Psoas muscle (tissue), 8 donors: ENCODE measurements around the gene ADCY5. TPM values are rescaled to one million over a fixed set of nuclear protein-coding genes. Genes with fewer than 3 reads are reported as not detected.

Experiments
- ATAC-seq, 4 donors: fragments of 200-7000 bp; cut with Tn5 transposase; one replicate each; pipeline ENCODE4 v1.9.1; 2020; ENCODE audit warnings: moderate library complexity in 3 of 4, mild to moderate bottlenecking in 2 of 4
- DNase-seq, 2 donors: peaks; one replicate each; pipeline ENCODE4 v3.0.0-alpha.2; 2020
- H3K27ac ChIP-seq: fragments of 200-600 bp; one replicate; pipeline ENCODE4 v1.8.0; 2022
- H3K27me3 ChIP-seq, 3 donors: fragments of 200-600 bp in 1 of 3; one replicate each; pipeline versions ENCODE4 v1.6.1 to v1.8.0; 2013 to 2022; ENCODE audit warnings: low read length in 2 of 3, mild to moderate bottlenecking in 2 of 3, moderate library complexity in 1 of 3; ENCODE audit not compliant: insufficient read depth in 3 of 3
- H3K36me3 ChIP-seq, 2 donors: fragments of 200-600 bp in 1 of 2; one replicate each; pipeline versions ENCODE4 v1.6.1 to v1.8.0; 2013 to 2022; ENCODE audit warnings: low read depth in 1 of 2, mild to moderate bottlenecking in 1 of 2, moderate library complexity in 1 of 2; ENCODE audit not compliant: insufficient read depth in 1 of 2
- H3K4me1 ChIP-seq: fragments of 200-600 bp; one replicate; pipeline ENCODE4 v1.8.0; 2022
- H3K4me3 ChIP-seq: fragments of 200-600 bp; one replicate; pipeline ENCODE4 v1.8.0; 2022; ENCODE audit warnings: mild to moderate bottlenecking
- H3K9me3 ChIP-seq: fragments of 200-600 bp; one replicate; pipeline ENCODE4 v1.8.0; 2022
- WGBS, 3 donors: extraction: QIAGEN DNeasy Blood & Tissue Kit; methylation state at CpG; one replicate each; pipeline versions ENCODE4 v1.1.6 to v1.1.7; 2013; 5-methylcytosine and 5-hydroxymethylcytosine counted together
- intact Hi-C, 2 donors: fragments of 100-400 bp; cut with DNase I; formaldehyde crosslinking; loops; one replicate each; pipeline versions ENCODE4 v1.11.0 to v1.14.2; 2022
- polyA plus RNA-seq, 3 donors: library from polyadenylated mRNA; stranded (reverse); fragments of 200-250 nt; gene quantifications; one replicate each; pipeline ENCODE4 v1.2.3, GENCODE V29; 2013
- total RNA-seq, 4 donors: library from RNA; stranded (reverse); fragmentation: NEBNext Ultra II Directional in 2 of 4; extraction: Animal tissue kit (Norgen Biotek cat#: 25700) in 2 of 4; gene quantifications; one replicate each; pipeline versions ENCODE4 v1.2.1 to v1.2.4, GENCODE V29; 2021 to 2023
- TF ChIP-seq, protein P1 (sequence below): fragments of 200-600 bp; IDR thresholded peaks from one replicate; pipeline ENCODE4 v1.8.0; 2022; ENCODE audit warnings: antibody characterized with exemption
- donor health status: healthy with polysubstance abuse.
- donor health status: DM: no; HTN: no; CAD: no; lungs with moderate emphysema.
- donor health status: Bipolar disorder and iron deficiency.
- donor health status: healthy.
- donor health status: DM: yes; HTN: yes; CAD: no.
- donor health status: DM: no; HTN: no; CAD: no.
- donor health status: DM: no; HTN: no; CAD: no.
- donor health status: DM: yes; HTN: yes; CAD: no.

The ADCY5 gene
- total and polyA plus RNA-seq, 7 donors = 1.0 to 4.4 (median 1.6) TPM

DNA sequence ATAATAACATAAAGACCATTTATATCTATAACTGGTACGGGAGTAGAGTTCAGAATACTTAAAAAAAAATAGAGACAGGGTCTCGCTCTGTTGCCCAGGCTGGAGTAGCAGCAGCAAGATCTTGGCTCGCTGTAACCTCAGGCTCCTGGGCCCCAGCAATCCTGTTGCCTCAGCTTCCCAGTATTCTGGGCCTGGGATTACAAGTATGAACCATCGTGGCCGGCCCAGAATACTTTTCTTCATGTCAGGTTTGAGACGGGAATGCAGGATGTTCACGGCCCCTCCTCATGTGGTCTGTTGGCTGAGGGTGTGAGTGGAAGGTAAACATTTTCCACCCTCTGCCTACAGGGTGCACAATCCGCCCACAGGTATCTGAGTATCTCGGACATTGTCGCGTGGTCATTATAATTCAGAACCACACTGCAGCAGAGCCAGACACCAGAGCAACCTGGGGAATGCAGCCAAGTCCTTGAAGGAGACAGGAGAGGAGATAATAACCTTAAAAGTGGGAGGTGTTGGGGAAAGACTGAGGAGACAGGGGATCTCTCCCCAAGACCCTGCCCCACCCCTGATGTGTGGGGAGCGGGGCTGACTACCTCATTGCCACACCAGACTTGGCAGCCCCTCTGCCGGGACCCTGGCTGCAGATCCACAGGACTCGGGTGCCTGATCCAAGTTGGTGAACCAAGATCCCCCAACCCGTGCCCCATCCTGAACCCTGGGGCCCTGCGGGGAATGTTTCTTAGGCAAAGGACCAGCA, 106.8 kb downstream of the ADCY5 start:
- Histone ChIP-seq H3K4me3 (no peak overlapping the region), H3K9me3 (no peaks in the 10 kb centered on the region), H3K4me1 (no peaks in the 10 kb centered on the region), H3K27ac (no peak overlapping the region), H3K27me3 (no peaks in the 10 kb centered on the region), H3K36me3 (no peaks in the 10 kb centered on the region)
- intact Hi-C loops = no loop called here
- ATAC-seq (no peak), DNase-seq (peak in 1 of 2 donors; percentile 42)
- 80 to 85% (median 85%) methylated on average over 16 of the region's 16 CpGs for WGBS, 3 donors
- TF ChIP-seq, protein P1, sequence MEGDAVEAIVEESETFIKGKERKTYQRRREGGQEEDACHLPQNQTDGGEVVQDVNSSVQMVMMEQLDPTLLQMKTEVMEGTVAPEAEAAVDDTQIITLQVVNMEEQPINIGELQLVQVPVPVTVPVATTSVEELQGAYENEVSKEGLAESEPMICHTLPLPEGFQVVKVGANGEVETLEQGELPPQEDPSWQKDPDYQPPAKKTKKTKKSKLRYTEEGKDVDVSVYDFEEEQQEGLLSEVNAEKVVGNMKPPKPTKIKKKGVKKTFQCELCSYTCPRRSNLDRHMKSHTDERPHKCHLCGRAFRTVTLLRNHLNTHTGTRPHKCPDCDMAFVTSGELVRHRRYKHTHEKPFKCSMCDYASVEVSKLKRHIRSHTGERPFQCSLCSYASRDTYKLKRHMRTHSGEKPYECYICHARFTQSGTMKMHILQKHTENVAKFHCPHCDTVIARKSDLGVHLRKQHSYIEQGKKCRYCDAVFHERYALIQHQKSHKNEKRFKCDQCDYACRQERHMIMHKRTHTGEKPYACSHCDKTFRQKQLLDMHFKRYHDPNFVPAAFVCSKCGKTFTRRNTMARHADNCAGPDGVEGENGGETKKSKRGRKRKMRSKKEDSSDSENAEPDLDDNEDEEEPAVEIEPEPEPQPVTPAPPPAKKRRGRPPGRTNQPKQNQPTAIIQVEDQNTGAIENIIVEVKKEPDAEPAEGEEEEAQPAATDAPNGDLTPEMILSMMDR = no peak

DNA sequence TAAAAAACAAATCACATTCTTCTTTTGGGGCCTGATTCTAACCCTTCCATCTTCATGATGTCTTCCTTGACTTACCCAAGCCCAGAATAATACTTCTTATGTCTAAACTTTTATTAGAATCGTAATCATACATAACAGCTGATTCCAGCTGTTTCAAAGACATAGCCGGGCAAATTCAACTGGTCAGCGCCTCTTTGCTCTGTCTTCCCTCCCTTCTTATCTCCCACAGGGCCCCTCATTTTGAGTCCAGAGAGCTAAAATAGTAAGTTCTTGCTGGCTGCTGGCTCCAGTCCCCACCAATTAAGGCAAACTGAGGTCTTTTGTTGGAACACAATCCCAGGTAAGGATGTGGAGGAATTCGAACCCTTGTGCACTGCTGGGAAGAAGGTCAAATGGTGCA, 108.6 kb downstream of the ADCY5 start:
- no peak for DNase-seq
- Histone ChIP-seq H3K27me3 (peaks cover 0 to 1% (median 0%) of the 10 kb centered on the region in 3 donors), H3K36me3 (no peaks in the 10 kb centered on the region), H3K4me3 (no peak overlapping the region), H3K9me3 (no peaks in the 10 kb centered on the region), H3K27ac (no peak overlapping the region), H3K4me1 (no peaks in the 10 kb centered on the region)
- intact Hi-C loops = no loop called here
- ATAC-seq = no peak
- WGBS, 3 donors = 69% methylated on average over 4 of the region's 4 CpGs
- TF ChIP-seq, protein P1 = no peak

DNA sequence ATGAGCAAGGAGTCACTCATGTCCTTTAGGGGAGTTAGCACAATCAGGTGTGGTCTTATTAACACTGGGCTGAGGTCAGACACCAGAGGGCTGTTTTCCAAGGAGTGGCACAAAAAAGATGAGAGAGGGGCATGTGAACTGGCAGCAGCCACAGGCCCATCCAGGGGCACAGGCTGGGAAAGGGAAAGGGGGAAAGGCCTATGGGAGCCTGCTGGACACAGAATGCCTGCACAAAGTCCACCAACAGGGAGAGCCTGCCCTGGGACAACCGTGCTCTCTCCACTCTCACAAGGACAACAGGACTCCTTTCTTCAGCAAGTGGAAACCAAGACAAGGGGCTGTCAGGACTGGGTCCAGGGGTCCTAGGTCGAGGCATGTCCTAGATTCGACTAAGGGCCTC, 109.6 kb downstream of the ADCY5 start:
- ATAC-seq = no peak
- TF ChIP-seq, protein P1 = no peak
- intact Hi-C loops = no loop called here
- Histone ChIP-seq H3K4me1 (no peaks in the 10 kb centered on the region), H3K36me3 (no peaks in the 10 kb centered on the region), H3K27me3 (peaks cover 0 to 1% (median 0%) of the 10 kb centered on the region in 3 donors), H3K9me3 (no peaks in the 10 kb centered on the region), H3K27ac (no peak overlapping the region), H3K4me3 (no peak overlapping the region)
- WGBS, 3 donors = 88 to 93% (median 89%) methylated on average over 3 of the region's 3 CpGs
- DNase-seq = no peak

DNA sequence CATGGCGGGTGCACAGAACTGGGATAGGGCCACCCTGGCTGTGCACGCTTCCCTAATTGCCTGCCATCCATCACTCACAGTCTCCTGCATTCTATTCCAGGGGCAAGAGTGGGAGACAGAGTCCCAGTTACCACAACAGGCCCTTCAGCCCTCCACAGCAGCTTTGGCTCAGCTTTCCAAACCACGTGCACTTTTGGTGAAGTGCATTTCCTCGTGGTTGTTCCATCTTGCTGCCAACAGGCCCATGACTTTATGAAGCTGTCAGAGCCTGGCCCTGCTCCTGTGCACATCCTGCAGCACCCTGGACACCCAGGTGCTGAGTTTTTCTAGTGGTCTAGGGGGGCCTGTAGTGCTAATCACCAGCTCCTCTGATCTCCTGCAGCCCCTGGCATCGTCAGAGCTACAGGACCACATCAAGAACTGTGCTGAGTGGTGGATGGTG, 110.2 kb downstream of the ADCY5 start:
- Histone ChIP-seq H3K36me3 (no peaks in the 10 kb centered on the region), H3K27me3 (peaks cover 0 to 1% (median 0%) of the 10 kb centered on the region in 3 donors), H3K27ac (no peak overlapping the region), H3K4me1 (no peaks in the 10 kb centered on the region), H3K4me3 (no peak overlapping the region), H3K9me3 (no peaks in the 10 kb centered on the region)
- intact Hi-C loops = no loop called here
- WGBS, 3 donors = 60 to 63% (median 60%) methylated on average over 5 of the region's 5 CpGs
- peak in 1 of 2 donors; percentile 15 for DNase-seq
- TF ChIP-seq, protein P1 = no peak
- ATAC-seq = no peak
